GM12878 (cell line): ENCODE measurements around the gene STK32A. TPM values are rescaled to one million over a fixed set of nuclear protein-coding genes. Genes with fewer than 3 reads are reported as not detected.

ENCODE experiments used
- ATAC-seq: fragments of 200-7000 bp; cut with Tn5 transposase; 3 replicates; pipeline ENCODE4 v1.9.1; 2020; ENCODE audit warnings: mild to moderate bottlenecking, moderate library complexity
- BruUV-seq: library from RNA; stranded (reverse); fragments of 400-500 nt; replicated peaks from 2 replicates; lab custom pipeline; 2021; lab: Mats Ljungman, UMichigan
- CTCF ChIA-PET: fragments of 300-600 bp; sonication (Branson Sonifier 250); formaldehyde crosslinking; extraction: SDS; loops from one replicate; lab custom pipeline; 2021; ENCODE audit warnings: inconsistent platforms; lab: Yijun Ruan, JAX
- POLR2A ChIA-PET: fragments of 350-600 bp; formaldehyde crosslinking; extraction: SDS; loops from one replicate; lab custom pipeline; 2021; ENCODE audit warnings: inconsistent platforms; lab: Charles Lee
- RAD21 ChIA-PET: fragments of 300-600 bp; sonication (Branson Sonifier 250); formaldehyde crosslinking; loops from one replicate; lab custom pipeline; 2023; ENCODE audit warnings: antibody characterized with exemption; ENCODE audit not compliant: unreplicated experiment; lab: Charles Lee
- SMC1A ChIA-PET: fragments of 300-600 bp; sonication (Branson Sonifier 250); formaldehyde crosslinking; loops from one replicate; lab custom pipeline; 2023; ENCODE audit not compliant: unreplicated experiment, uncharacterized antibody; lab: Charles Lee
- DNase-seq: peaks from one replicate; pipeline ENCODE4 v3.0.0-alpha.2; 2011; ENCODE audit warnings: low read depth, low spot score
- FAIRE-seq: peaks from 3 replicates; lab custom pipeline; 2011; peaks lifted over from hg19 to GRCh38; lab: Jason Lieb, UNC
- H2AFZ ChIP-seq: 2 replicates; pipeline ENCODE4 v1.6.0; 2011; ENCODE audit warnings: low read depth, low read length, control low read depth; ENCODE audit not compliant: control insufficient read depth
- H3K27ac ChIP-seq: 2 replicates; pipeline ENCODE4 v1.5.1; 2011; ENCODE audit warnings: control low read depth; ENCODE audit not compliant: control insufficient read depth, insufficient read depth
- H3K27me3 ChIP-seq, 2 experiments: replicated peaks in 1 of 2; 2 replicates each; pipeline versions ENCODE4 v1.6.0 to v1.6.1; 2011; ENCODE audit warnings: low read length in 1 of 2; ENCODE audit not compliant: control insufficient read depth in 2 of 2, insufficient read depth in 2 of 2
- H3K36me3 ChIP-seq, 2 experiments: 2 replicates each; pipeline ENCODE4 v1.5.1; 2011; ENCODE audit warnings: low read length in 1 of 2; ENCODE audit not compliant: control insufficient read depth in 2 of 2, insufficient read depth in 2 of 2
- H3K4me1 ChIP-seq: 2 replicates; pipeline ENCODE4 v1.6.1; 2011; ENCODE audit warnings: mild to moderate bottlenecking, low read length, moderate library complexity, mixed read lengths; ENCODE audit not compliant: control insufficient read depth, insufficient read depth
- H3K4me2 ChIP-seq: 2 replicates; pipeline ENCODE4 v1.6.0; 2011; ENCODE audit warnings: control low read depth; ENCODE audit not compliant: control insufficient read depth, insufficient read depth
- H3K4me3 ChIP-seq: fragments of 200-600 bp; sonication (generic); 2 replicates; pipeline ENCODE4 v1.5.1; 2016
- H3K79me2 ChIP-seq: 2 replicates; pipeline ENCODE4 v1.6.0; 2011; ENCODE audit warnings: low read length; ENCODE audit not compliant: control insufficient read depth, insufficient read depth
- H3K9ac ChIP-seq: 2 replicates; pipeline ENCODE4 v1.8.0; 2011; ENCODE audit warnings: low read length, control low read depth, mixed read lengths; ENCODE audit not compliant: control insufficient read depth, insufficient read depth
- H3K9me3 ChIP-seq: replicated peaks from 3 replicates; pipeline ENCODE4 v1.5.1; 2011; ENCODE audit warnings: mild to moderate bottlenecking, low read length; ENCODE audit not compliant: control insufficient read depth, insufficient read depth
- H4K20me1 ChIP-seq: 2 replicates; pipeline ENCODE4 v1.6.0; 2011; ENCODE audit not compliant: control insufficient read depth, insufficient read depth
- CEBPZ ChIP-seq: fragments of 150-350 bp; IDR thresholded peaks from 2 replicates; pipeline ENCODE4 v1.6.1; 2016; ENCODE audit warnings: low read depth, low read length
- E2F4 ChIP-seq: IDR thresholded peaks from 2 replicates; pipeline ENCODE4 v1.6.1; 2012; ENCODE audit warnings: low read depth, low read length, improper control_type of control experiment
- EGR1 ChIP-seq, 2 experiments: IDR thresholded peaks; 1 replicate in 1 of 2; 2 replicates in 1 of 2; pipeline ENCODE4 v1.6.1; 2011 to 2012; ENCODE audit warnings: low read depth in 2 of 2, low read length in 2 of 2, borderline replicate concordance in 1 of 2, mild to moderate bottlenecking in 1 of 2, moderate library complexity in 1 of 2
- EZH2 ChIP-seq: IDR thresholded peaks from 2 replicates; pipeline ENCODE4 v1.6.1; 2012; ENCODE audit warnings: low read depth, mild to moderate bottlenecking, control low read depth, inconsistent platforms, low read length, borderline replicate concordance; ENCODE audit not compliant: control insufficient read depth
- FOS ChIP-seq: IDR thresholded peaks from 3 replicates; pipeline ENCODE4 v1.6.1; 2011; ENCODE audit warnings: borderline replicate concordance; ENCODE audit not compliant: insufficient read length; ENCODE audit errors: extremely low read depth
- FOXK2 ChIP-seq: fragments of 450-650 bp; IDR thresholded peaks from 2 replicates; pipeline ENCODE4 v1.6.1; 2017; ENCODE audit warnings: mild to moderate bottlenecking, moderate library complexity
- GABPA ChIP-seq: IDR thresholded peaks from 2 replicates; pipeline ENCODE4 v1.6.1; 2014; ENCODE audit warnings: antibody characterized with exemption, low read depth, mild to moderate bottlenecking, inconsistent platforms
- NFIC ChIP-seq: IDR thresholded peaks from 2 replicates; pipeline ENCODE4 v1.6.1; 2012; ENCODE audit warnings: low read depth, mild to moderate bottlenecking, inconsistent platforms, low read length, moderate library complexity
- POLR2A ChIP-seq: IDR thresholded peaks from 2 replicates; pipeline ENCODE4 v1.6.1; 2011; ENCODE audit warnings: low read depth, mild to moderate bottlenecking, low read length
- TCF12 ChIP-seq: IDR thresholded peaks from 2 replicates; pipeline ENCODE4 v1.6.1; 2011; ENCODE audit warnings: low read depth, mild to moderate bottlenecking, low read length
- YBX1 ChIP-seq: fragments of 450-650 bp; IDR thresholded peaks from 2 replicates; pipeline ENCODE4 v1.6.1; 2016; ENCODE audit warnings: antibody characterized with exemption
- WGBS: methylation state at CpG from one replicate; pipeline ENCODE4 v1.1.6; 2016; ENCODE audit warnings: low lambda C conversion rate; ENCODE audit not compliant: insufficient replicate concordance, insufficient coverage; ENCODE audit errors: missing lambda C conversion rate; 5-methylcytosine and 5-hydroxymethylcytosine counted together
- in situ Hi-C: fragments of 300-500 bp; cut with MboI; formaldehyde crosslinking; loops from 9 replicates; pipeline ENCODE4 v1.14.3; 2018; ENCODE audit warnings: mixed read lengths
- intact Hi-C: fragments of 100-400 bp; cut with micrococcal nuclease; formaldehyde crosslinking; loops from one replicate; pipeline ENCODE4 v1.14.2; 2022; ENCODE audit not compliant: unreplicated experiment
- polyA plus RNA-seq, 11 experiments: library from polyadenylated mRNA; depleted of rRNA in 4 of 11; unstranded in 6 of 11; stranded (reverse) in 5 of 11; fragments of >200 nt; fragmentation: Nextera tagmentation in 4 of 11; fragmentation: Illumina TruSeq in 1 of 11; extraction: Ambion mirVana in 4 of 11; extraction: Trizol in 1 of 11; gene quantifications; 1 replicate in 1 of 11; 2 replicates in 10 of 11; pipeline versions ENCODE4 v1.2.1 to v1.2.3, GENCODE V29; 2011 to 2016; ENCODE audit warnings: inconsistent platforms in 2 of 11, missing spikeins in 2 of 11, low read depth in 1 of 11
- total RNA-seq, 4 experiments: library from RNA; depleted of rRNA in 3 of 4; stranded (reverse); fragments of >200 nt in 3 of 4; fragmentation: Illumina TruSeq in 1 of 4; extraction: Trizol in 1 of 4; gene quantifications; 2 replicates each; pipeline versions ENCODE4 v1.2.1 to v1.2.3, GENCODE V29; 2013 to 2021
- TF ChIP-seq, protein P1 (sequence below): IDR thresholded peaks from 2 replicates; pipeline ENCODE4 v1.6.1; 2012; ENCODE audit warnings: mild to moderate bottlenecking, low read depth, low read length
- TF ChIP-seq, protein P2 (sequence below): IDR thresholded peaks from 2 replicates; pipeline ENCODE4 v1.6.1; 2012; ENCODE audit warnings: low read length, inconsistent platforms

Gene STK32A
- total and polyA plus RNA-seq, 10 of the 15 experiments (the other 5 are each of a cell fraction or from before 2014, with no cell fraction given) = under 0.01 to 0.10 TPM; not detected in 8

DNA sequence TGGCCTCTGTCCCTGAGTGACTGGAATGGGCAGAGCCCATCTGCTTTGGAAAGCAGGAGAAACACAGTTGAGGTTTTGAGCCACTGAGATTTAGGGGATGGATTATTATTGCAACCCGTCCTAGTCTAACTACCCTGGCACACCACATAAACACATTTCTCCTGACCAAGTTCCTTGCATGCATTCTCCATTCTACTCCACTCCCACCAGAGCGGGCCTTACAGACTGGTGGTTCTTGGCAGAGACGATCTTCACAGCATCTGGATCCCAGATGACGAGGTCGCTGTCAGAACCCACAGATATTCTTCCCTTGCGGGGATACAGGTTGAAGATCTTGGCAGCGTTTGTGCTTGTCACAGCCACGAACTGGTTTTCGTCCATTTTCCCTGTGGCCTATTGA lies 164.0 kb downstream of the STK32A start (continued):
- TF ChIP-seq E2F4 = no peak
- TF ChIP-seq EZH2 = no peak
- TF ChIP-seq EGR1 (IDR thresholded peaks at IDR 0.05; ENCODE audit: borderline replicate concordance in 1 of 2, low read depth in 2 of 2, low read length in 2 of 2) = no peak
- TF ChIP-seq TCF12 = no peak
- TF ChIP-seq, protein P1, sequence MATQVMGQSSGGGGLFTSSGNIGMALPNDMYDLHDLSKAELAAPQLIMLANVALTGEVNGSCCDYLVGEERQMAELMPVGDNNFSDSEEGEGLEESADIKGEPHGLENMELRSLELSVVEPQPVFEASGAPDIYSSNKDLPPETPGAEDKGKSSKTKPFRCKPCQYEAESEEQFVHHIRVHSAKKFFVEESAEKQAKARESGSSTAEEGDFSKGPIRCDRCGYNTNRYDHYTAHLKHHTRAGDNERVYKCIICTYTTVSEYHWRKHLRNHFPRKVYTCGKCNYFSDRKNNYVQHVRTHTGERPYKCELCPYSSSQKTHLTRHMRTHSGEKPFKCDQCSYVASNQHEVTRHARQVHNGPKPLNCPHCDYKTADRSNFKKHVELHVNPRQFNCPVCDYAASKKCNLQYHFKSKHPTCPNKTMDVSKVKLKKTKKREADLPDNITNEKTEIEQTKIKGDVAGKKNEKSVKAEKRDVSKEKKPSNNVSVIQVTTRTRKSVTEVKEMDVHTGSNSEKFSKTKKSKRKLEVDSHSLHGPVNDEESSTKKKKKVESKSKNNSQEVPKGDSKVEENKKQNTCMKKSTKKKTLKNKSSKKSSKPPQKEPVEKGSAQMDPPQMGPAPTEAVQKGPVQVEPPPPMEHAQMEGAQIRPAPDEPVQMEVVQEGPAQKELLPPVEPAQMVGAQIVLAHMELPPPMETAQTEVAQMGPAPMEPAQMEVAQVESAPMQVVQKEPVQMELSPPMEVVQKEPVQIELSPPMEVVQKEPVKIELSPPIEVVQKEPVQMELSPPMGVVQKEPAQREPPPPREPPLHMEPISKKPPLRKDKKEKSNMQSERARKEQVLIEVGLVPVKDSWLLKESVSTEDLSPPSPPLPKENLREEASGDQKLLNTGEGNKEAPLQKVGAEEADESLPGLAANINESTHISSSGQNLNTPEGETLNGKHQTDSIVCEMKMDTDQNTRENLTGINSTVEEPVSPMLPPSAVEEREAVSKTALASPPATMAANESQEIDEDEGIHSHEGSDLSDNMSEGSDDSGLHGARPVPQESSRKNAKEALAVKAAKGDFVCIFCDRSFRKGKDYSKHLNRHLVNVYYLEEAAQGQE = no peak

GRCh38 chr5:147400126-147400809 lies 165.4 kb downstream of the STK32A start:
- no peaks in the 10 kb centered on the region for H3K79me2 ChIP-seq
- no peaks in the 10 kb centered on the region for H4K20me1 ChIP-seq
- ATAC-seq (no peak), FAIRE-seq (no peak), DNase-seq (no peak)
- no peak overlapping the region for H3K4me3 ChIP-seq
- BruUV-seq = no TSS peak
- H3K27me3 ChIP-seq = no peaks in the 10 kb centered on the region
- in situ Hi-C loops (no loop called here), intact Hi-C loops (no loop called here)
- H3K9ac ChIP-seq = no peak overlapping the region
- no peak overlapping the region for H3K4me2 ChIP-seq
- ChIA-PET CTCF (interaction anchor here (0.9 kb wide), 1 partner anchor 11 kb away, joined by 3 read pairs; no protein-coding TSS in a partner anchor), RAD21 (interaction anchor here (1.2 kb wide), 1 partner anchor 31 kb away, joined by 3 read pairs; no protein-coding TSS in a partner anchor), SMC1A (interaction anchor here (0.9 kb wide), 1 partner anchor 9 kb away, joined by 4 read pairs; no protein-coding TSS in a partner anchor), POLR2A (interaction anchor here (0.7 kb wide), 1 partner anchor 104 kb away, joined by 4 read pairs; no protein-coding TSS in a partner anchor)
- 35% methylated on average over 7 of the region's 7 CpGs for WGBS
- H3K36me3 ChIP-seq = no peaks in the 10 kb centered on the region
- H2AFZ ChIP-seq = no peak overlapping the region
- H3K27ac ChIP-seq = no peak overlapping the region
- peaks cover 10% of the 10 kb centered on the region; the same call in 1 of the 2 replicates for H3K4me1 ChIP-seq
- no peaks in the 10 kb centered on the region for H3K9me3 ChIP-seq
- no peak for TF ChIP-seq FOXK2
- no peak for TF ChIP-seq NFIC
- TF ChIP-seq, protein P2, sequence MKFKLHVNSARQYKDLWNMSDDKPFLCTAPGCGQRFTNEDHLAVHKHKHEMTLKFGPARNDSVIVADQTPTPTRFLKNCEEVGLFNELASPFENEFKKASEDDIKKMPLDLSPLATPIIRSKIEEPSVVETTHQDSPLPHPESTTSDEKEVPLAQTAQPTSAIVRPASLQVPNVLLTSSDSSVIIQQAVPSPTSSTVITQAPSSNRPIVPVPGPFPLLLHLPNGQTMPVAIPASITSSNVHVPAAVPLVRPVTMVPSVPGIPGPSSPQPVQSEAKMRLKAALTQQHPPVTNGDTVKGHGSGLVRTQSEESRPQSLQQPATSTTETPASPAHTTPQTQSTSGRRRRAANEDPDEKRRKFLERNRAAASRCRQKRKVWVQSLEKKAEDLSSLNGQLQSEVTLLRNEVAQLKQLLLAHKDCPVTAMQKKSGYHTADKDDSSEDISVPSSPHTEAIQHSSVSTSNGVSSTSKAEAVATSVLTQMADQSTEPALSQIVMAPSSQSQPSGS = no peak
- TF ChIP-seq YBX1 = no peak
- TF ChIP-seq FOS = no peak
- no peak for TF ChIP-seq CEBPZ
- TF ChIP-seq GABPA = no peak
- no peak for TF ChIP-seq POLR2A
